ENCODE results near the gene KLK1. TPM values are rescaled to one million over a fixed set of nuclear protein-coding genes. Genes with fewer than 3 reads are reported as not detected.

The KLK1 gene
- total RNA-seq, 1 donor from 2014 or later, result not detected

GRCh38 chr19:50827476-50827875, 3.9 kb upstream of the KLK1 start:
- no peak overlapping the region for H3K4me3 ChIP-seq
- H3K36me3 ChIP-seq, result no peaks in the 10 kb centered on the region
- H3K9me3 ChIP-seq, result no peaks in the 10 kb centered on the region
- no peak overlapping the region for H3K27ac ChIP-seq
- TF ChIP-seq CTCF (IDR thresholded peaks at IDR 0.05), result no peak
- TF ChIP-seq POLR2AphosphoS5 (IDR thresholded peaks at IDR 0.05; ENCODE audit: insufficient read depth in 1 of 2, low read depth in 1 of 2), result no peak
- no peak for TF ChIP-seq POLR2A (IDR thresholded peaks at IDR 0.05)
- H3K27me3 ChIP-seq, result no peaks in the 10 kb centered on the region
- DNase-seq (ENCODE audit: extremely low spot score in 2 of 2), result no peak
- intact Hi-C loops (cut with DNase I), result no loop called here
- no peaks in the 10 kb centered on the region for H3K4me1 ChIP-seq

GRCh38 chr19:50826492-50827240, 3.1 kb upstream of the KLK1 start:
- Histone ChIP-seq H3K27me3 (no peaks in the 10 kb centered on the region), H3K4me3 (no peak overlapping the region), H3K36me3 (no peaks in the 10 kb centered on the region), H3K27ac (no peak overlapping the region), H3K4me1 (no peaks in the 10 kb centered on the region), H3K9me3 (no peaks in the 10 kb centered on the region)
- intact Hi-C loops (cut with DNase I), result no loop called here
- no peak for DNase-seq (ENCODE audit: extremely low spot score in 2 of 2)
- TF ChIP-seq POLR2AphosphoS5 (IDR thresholded peaks at IDR 0.05; ENCODE audit: insufficient read depth in 1 of 2, low read depth in 1 of 2) (no peak), CTCF (IDR thresholded peaks at IDR 0.05) (no peak), POLR2A (IDR thresholded peaks at IDR 0.05) (no peak)

GRCh38 chr19:50822661-50823208, 852 bp downstream of the KLK1 start:
- Histone ChIP-seq H3K36me3 (no peaks in the 10 kb centered on the region), H3K27me3 (no peaks in the 10 kb centered on the region)
- DNase-seq (ENCODE audit: extremely low spot score in 2 of 2), result no peak

GRCh38 chr19:50821622-50822021, 2.0 kb downstream of the KLK1 start:
- Histone ChIP-seq H3K4me3 (no peak overlapping the region), H3K4me1 (peaks cover 18% of the 10 kb centered on the region), H3K27me3 (no peaks in the 10 kb centered on the region), H3K36me3 (no peaks in the 10 kb centered on the region), H3K9me3 (no peaks in the 10 kb centered on the region), H3K27ac (no peak overlapping the region)
- DNase-seq (ENCODE audit: extremely low spot score in 2 of 2), result no peak
- no peak for TF ChIP-seq CTCF (IDR thresholded peaks at IDR 0.05)
- no peak for TF ChIP-seq POLR2A (IDR thresholded peaks at IDR 0.05)
- TF ChIP-seq POLR2AphosphoS5 (IDR thresholded peaks at IDR 0.05; ENCODE audit: insufficient read depth in 1 of 2, low read depth in 1 of 2), result no peak
- intact Hi-C loops (cut with DNase I), result no loop called here

More at GRCh38 chr19:50822661-50823208, 852 bp downstream of the KLK1 start:
- TF ChIP-seq CTCF (IDR thresholded peaks at IDR 0.05) (no peak), POLR2AphosphoS5 (IDR thresholded peaks at IDR 0.05; ENCODE audit: insufficient read depth in 1 of 2, low read depth in 1 of 2) (no peak), POLR2A (IDR thresholded peaks at IDR 0.05) (no peak)
- H3K4me1 ChIP-seq, result peaks cover 18% of the 10 kb centered on the region
- H3K9me3 ChIP-seq, result no peaks in the 10 kb centered on the region
- no peak overlapping the region for H3K4me3 ChIP-seq
- no peak overlapping the region for H3K27ac ChIP-seq
- intact Hi-C loops (cut with DNase I), result no loop called here

- Histone ChIP-seq H3K4me3 (no peak overlapping the region), H3K27me3 (no peaks in the 10 kb centered on the region), H3K4me1 (peaks cover 18% of the 10 kb centered on the region), H3K9me3 (no peaks in the 10 kb centered on the region), H3K36me3 (no peaks in the 10 kb centered on the region), H3K27ac (no peak overlapping the region)
- intact Hi-C loops (cut with DNase I), result no loop called here
- no peak for DNase-seq (ENCODE audit: extremely low spot score in 2 of 2)
- TF ChIP-seq CTCF (IDR thresholded peaks at IDR 0.05) (no peak), POLR2A (IDR thresholded peaks at IDR 0.05) (no peak), POLR2AphosphoS5 (IDR thresholded peaks at IDR 0.05; ENCODE audit: insufficient read depth in 1 of 2, low read depth in 1 of 2) (no peak)
Measured at GRCh38 chr19:50821248-50821612, 2.4 kb downstream of the KLK1 start.
